ENCODE data around the gene NCAPD2. TPM values are rescaled to one million over a fixed set of nuclear protein-coding genes. Genes with fewer than 3 reads are reported as not detected.

NCAPD2 gene
- total and polyA plus RNA-seq, 8 donors: 5.6 to 16.2 (median 8.5) TPM

DNA sequence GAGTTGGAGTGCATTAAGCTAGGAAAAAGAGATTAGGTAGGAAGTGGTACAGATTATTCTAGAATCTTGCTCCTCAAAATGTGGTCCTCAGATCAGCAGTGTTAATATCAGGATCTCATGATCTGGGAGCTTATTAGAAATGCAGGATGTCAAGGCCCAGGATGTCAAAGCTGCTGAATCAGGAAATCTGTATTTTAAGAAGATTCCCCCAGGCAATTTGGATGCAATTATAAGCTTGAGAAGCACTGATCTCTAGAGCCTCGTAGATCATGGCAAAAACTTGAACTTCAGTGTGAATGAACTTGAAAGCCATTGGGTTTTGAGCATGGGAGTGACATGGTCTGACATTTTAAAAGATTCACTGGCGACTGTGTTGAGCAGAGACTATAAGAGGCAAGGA, 6.6 kb downstream of the NCAPD2 start:
- no peak for DNase-seq
- intact Hi-C loops (cut with DNase I): no loop called here
- FAIRE-seq: no peak
- H3K27me3 ChIP-seq: no peaks in the 10 kb centered on the region
- no peak overlapping the region for H3K27ac ChIP-seq
- H3K9me3 ChIP-seq: no peaks in the 10 kb centered on the region
- H3K4me1 ChIP-seq: peaks cover 0 to 3% (median 2%) of the 10 kb centered on the region in 3 donors
- ATAC-seq: no peak
- peaks cover 0 to 8% (median 0%) of the 10 kb centered on the region in 3 donors for H3K36me3 ChIP-seq
- TF ChIP-seq, protein P1, sequence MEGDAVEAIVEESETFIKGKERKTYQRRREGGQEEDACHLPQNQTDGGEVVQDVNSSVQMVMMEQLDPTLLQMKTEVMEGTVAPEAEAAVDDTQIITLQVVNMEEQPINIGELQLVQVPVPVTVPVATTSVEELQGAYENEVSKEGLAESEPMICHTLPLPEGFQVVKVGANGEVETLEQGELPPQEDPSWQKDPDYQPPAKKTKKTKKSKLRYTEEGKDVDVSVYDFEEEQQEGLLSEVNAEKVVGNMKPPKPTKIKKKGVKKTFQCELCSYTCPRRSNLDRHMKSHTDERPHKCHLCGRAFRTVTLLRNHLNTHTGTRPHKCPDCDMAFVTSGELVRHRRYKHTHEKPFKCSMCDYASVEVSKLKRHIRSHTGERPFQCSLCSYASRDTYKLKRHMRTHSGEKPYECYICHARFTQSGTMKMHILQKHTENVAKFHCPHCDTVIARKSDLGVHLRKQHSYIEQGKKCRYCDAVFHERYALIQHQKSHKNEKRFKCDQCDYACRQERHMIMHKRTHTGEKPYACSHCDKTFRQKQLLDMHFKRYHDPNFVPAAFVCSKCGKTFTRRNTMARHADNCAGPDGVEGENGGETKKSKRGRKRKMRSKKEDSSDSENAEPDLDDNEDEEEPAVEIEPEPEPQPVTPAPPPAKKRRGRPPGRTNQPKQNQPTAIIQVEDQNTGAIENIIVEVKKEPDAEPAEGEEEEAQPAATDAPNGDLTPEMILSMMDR (IDR thresholded peaks at IDR 0.05): no peak
- 93 to 97% methylated on average over 2 of the region's 2 CpGs for WGBS, 2 donors
- H3K4me3 ChIP-seq: no peak overlapping the region

DNA sequence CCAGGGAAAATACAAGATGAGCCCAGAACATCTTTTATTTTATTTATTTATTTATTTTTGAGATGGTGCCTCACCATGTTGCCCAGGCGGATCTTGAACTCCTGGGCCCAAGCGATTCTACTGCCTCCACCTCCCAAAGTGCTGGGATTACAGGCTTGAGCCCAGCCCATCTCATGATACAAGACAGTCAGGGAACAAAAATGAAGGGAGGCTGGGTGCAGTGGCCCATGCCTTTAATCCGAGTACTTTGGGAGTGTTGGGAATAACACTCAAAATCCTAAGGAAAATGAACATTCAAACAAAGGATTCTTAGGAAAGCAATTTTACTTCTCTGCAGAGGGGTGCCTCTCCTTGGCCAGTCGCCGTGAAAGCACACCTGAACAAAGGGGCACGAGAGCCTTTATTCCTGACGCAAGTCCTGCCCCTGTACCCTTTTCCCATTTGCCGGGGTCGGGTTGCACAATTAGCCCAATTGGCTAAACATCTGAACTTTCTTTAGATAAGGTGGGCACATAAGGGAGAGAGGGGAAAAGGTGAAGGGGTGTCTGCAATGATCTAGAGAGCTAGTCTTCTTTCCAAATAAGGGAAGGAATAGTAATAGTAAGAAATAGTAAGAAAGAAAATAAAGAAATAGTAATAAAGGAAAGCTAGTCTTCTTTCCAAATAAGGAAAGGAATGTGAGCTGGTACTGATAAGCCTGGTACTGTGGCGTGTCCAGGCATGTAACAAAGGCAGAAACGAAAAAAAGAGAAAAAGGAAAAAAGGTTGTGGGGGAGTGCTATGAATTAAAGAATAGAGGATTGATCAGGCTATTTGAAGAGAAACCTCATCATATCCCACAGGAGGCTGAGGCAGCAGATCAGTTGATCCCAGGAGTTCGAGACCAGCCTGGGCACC, 13.4 kb downstream of the NCAPD2 start:
- FAIRE-seq: no peak
- WGBS, 2 donors: 78 to 80% methylated on average over 12 of the region's 12 CpGs
- intact Hi-C loops (cut with DNase I): no loop called here
- Histone ChIP-seq H3K36me3 (peaks cover 0 to 9% (median 0%) of the 10 kb centered on the region in 3 donors), H3K9me3 (no peaks in the 10 kb centered on the region), H3K27me3 (no peaks in the 10 kb centered on the region), H3K27ac (no peak overlapping the region), H3K4me1 (no peaks in the 10 kb centered on the region), H3K4me3 (no peak overlapping the region)
- TF ChIP-seq, protein P1 (IDR thresholded peaks at IDR 0.05): no peak
- DNase-seq: no peak
- no peak for ATAC-seq

DNA sequence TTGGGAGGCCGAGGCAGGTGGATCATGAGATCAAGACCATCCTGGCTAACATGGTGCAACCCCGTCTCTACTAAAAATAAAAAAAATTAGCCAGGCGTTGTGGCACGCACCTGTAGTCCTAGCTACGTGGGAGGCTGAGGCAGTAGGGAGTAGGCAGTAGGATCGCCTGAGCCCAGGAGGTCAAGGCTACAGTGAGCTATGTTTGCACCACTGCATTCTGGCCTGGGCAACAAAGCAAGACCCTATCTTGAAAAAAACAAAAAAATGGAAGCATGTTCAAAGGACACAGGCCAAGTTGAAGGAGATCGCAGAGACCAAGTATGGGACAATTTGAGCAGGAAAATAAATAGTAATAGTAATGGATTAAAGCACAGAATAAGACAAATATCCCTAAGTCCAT, 14.2 kb downstream of the NCAPD2 start:
- Histone ChIP-seq H3K4me1 (no peaks in the 10 kb centered on the region), H3K9me3 (no peaks in the 10 kb centered on the region), H3K4me3 (no peak overlapping the region), H3K27me3 (no peaks in the 10 kb centered on the region), H3K36me3 (peaks cover 0 to 15% (median 0%) of the 10 kb centered on the region in 3 donors), H3K27ac (no peak overlapping the region)
- no peak for FAIRE-seq
- intact Hi-C loops (cut with DNase I): no loop called here
- TF ChIP-seq, protein P1 (IDR thresholded peaks at IDR 0.05): no peak
- no peak for ATAC-seq
- DNase-seq: no peak
- WGBS, 2 donors: 83 to 87% methylated on average over 7 of the region's 7 CpGs

DNA sequence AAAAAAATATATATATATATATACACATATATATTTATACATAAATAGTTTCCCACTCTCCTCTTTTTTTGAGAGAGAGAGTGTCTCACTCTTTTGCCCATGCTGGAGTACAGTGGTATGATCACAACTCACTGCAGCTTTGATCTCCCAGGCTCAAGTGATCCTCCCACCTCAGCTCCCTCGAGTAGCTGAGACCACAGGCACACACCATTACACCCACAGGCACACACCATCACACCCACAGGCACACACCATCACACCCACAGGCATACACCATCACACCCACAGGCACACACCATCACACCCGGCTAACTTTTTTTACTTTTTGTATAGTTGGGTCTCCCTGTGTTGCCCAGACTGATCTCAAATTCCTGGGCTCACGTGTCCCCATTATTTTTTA, 26.3 kb downstream of the NCAPD2 start:
- Histone ChIP-seq H3K36me3 (peaks cover 0 to 61% (median 10%) of the 10 kb centered on the region in 3 donors), H3K27ac (no peak overlapping the region), H3K9me3 (no peaks in the 10 kb centered on the region), H3K4me3 (no peak overlapping the region), H3K4me1 (no peaks in the 10 kb centered on the region), H3K27me3 (no peaks in the 10 kb centered on the region)
- no peak for ATAC-seq
- TF ChIP-seq, protein P1 (IDR thresholded peaks at IDR 0.05): no peak
- no peak for FAIRE-seq
- 82 to 88% methylated on average over 3 of the region's 3 CpGs for WGBS, 2 donors
- no peak for DNase-seq
- intact Hi-C loops (cut with DNase I): no loop called here

DNA sequence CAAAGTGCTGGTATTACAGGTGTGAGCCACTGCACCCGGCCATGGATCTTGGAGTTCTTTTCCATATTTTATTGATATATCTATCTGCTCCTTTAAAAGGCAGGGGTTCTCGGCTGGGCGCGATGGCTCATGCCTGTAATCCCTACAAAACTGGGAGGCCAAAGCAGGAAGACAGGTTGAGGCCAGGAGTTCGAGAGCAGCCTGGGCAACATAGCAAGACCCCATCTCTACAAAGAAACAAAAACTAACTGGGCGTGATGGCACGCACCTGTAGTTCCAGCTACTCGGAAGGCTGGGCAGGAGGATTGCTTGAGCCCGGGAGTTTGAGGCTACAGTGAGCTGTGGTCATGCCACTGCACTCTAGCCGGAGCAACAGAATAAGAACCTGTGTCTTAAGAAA, 28.3 kb downstream of the NCAPD2 start:
- no peak overlapping the region for H3K4me3 ChIP-seq
- intact Hi-C loops (cut with DNase I): no loop called here
- no peak for DNase-seq
- H3K27me3 ChIP-seq: no peaks in the 10 kb centered on the region
- H3K4me1 ChIP-seq: no peaks in the 10 kb centered on the region
- ATAC-seq: no peak
- H3K27ac ChIP-seq: no peak overlapping the region
- FAIRE-seq: no peak
- H3K9me3 ChIP-seq: no peaks in the 10 kb centered on the region
- TF ChIP-seq, protein P1 (IDR thresholded peaks at IDR 0.05): no peak
- 86 to 91% methylated on average over 10 of the region's 10 CpGs for WGBS, 2 donors
- H3K36me3 ChIP-seq: peaks cover 5 to 63% (median 22%) of the 10 kb centered on the region in 3 donors
